HG03064 (cell line): ENCODE measurements around the gene RTKN.
A peak's percentile ranks its signal among the peaks of the same experiment; 100 is the strongest.
"Not testable (repeated sequence)": the region's sequence is repeated elsewhere in the genome, so short reads cannot be mapped to it uniquely, and the experiment has no call there.

Experiments used
- ATAC-seq: cut with Tn5 transposase; IDR thresholded peaks from one replicate; pipeline ENCODE4 v1.9.1; 2021; ENCODE audit warnings: low read depth; ENCODE audit not compliant: unreplicated experiment

RTKN gene

DNA sequence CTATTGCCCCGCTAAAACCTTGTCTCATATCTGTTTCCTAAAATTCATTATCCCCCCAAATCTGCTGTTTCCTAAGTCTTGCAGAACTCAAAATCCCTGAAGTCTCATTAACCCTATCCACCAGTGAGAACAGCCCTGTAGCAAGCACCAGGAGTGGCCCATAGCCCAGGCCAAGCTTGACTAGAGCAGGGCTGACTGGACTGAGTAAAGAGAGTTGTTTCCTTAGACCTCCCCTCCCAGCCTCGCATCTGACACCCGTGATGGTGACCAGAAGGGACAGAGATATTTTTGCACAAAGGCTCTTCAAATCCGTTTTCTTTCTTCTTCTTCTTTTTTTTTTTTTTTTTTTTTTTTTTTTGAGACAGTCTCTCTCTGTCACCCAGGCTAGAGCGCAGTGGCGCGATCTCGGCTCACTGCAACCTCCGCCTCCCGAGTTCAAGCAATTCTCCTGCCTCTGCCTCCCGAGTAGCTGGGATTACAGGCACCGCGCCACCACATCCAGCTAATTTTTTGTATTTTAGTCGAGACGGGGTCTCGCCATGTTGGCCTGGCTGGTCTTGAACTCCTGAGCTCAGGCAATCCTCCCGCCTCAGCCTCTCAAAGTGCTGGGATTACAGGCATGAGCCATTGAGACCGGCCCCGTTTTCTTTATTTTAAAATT lies 21.2 kb downstream of the RTKN start:
- not testable (repeated sequence) for ATAC-seq

DNA sequence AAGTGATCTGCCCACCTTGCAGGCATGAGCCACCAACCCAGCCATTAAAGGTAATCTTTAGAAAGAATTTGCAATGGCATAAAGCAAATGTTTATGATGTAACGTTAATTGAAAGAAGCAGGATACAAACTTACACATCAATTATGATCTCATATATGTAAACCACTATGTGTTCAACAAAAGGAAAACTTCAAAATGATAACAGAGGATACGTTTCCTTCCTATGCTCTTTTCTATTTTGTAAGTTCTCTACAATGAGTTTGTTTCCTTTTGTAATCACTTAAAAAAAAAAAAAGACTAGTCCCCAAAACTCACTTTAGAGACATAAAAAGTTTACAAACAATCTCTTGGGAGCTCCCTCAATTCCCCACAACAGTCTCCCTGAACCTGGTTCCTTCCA lies 21.7 kb downstream of the RTKN start:
- no peak for ATAC-seq

DNA sequence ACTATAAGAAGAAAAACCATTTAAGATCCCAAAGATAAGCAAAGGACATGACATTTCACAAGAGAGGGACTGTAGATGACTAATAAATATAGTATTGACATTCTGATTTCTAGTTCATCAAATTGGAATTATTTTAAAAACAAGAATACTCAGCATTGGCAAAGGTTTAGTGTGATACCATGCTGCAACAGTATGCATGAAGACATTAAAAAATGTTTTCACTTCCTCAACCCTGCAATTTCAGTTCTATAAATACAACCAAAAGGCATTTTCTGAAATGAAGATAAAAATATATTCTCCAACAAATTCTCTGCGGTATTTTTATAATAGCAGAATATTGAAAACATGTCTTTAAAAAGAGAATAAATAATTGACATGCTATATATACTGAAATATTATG lies 22.4 kb downstream of the RTKN start:
- no peak for ATAC-seq

DNA sequence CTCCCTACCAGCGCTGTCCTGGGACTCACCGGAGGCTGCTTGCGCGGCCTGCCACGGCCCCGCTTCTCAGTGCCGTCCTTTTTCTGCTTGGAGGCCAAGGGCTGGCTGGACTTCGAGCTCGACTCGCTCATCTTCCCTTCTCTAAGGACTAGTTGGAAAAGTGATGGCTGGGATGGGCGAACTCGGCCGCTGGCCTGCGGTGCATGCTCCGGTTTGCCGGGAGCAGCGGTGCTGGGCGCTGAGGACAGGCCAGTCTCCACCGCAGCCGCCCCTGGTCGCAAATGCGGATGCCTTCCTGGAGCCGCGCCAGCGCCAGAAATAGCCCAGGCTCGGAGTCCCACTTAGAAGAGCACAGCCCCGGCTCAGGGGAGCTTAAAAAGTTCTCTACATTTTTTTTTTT lies 23.4 kb downstream of the RTKN start:
- ATAC-seq = no peak

DNA sequence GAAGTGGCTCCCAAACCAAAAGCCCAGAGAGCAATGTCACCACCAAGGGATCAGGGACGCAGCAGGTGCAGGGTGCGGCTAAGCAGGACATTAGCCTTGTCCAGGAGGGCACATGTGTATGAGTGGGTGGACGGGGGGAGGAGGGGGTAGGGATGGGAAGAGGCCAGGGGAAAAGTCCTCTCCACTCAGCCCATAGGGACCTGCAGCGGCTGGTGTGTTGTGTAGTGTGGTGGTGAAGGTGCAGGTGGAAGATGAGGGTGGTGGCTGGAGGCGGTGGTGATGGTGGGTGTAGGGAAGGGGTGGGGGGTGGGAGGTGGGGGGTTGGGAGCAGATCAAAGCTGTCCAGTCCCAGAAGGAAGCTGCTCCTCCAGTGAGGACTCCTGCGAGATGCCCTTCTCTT lies 24.0 kb downstream of the RTKN start:
- ATAC-seq = no peak

DNA sequence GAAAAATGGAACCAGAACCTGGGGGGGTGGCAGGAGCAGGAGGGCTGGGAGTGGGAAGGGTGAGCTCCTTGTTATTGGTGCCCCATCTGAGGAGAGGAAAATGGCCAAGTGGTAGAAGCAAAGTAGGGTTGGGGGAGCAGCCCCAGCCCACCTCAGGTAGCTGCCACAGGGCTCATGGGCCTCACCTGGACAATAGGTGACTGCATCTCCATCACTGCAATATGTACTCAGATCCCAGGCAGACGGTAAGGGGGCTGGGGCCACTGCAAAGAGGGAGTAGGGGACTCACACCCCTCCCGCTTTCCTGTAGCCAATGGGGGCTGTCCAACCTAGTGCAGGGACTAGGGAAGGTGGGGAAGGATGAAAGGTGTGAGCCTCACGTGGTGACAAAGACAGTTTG lies 24.5 kb downstream of the RTKN start:
- ATAC-seq = no peak

DNA sequence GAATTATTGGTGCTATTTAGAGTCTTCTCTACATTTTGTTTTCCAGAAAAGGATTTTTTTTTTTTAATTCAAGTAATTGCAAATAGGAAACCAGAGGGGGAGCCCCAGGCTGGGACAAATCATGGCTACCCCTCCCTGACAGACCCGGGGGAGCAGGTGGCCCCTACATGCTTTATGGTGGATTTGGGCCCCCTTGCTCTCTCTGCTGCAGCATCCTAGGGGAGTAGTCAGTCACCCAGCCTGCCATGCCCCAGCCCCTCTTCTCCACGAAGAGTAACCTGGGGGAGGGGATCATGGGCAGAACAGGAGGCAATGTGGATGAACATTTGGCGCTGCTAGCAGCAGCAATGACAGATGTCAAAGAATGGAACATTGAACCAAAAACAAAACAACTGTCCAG lies 25.0 kb downstream of the RTKN start:
- no peak for ATAC-seq

DNA sequence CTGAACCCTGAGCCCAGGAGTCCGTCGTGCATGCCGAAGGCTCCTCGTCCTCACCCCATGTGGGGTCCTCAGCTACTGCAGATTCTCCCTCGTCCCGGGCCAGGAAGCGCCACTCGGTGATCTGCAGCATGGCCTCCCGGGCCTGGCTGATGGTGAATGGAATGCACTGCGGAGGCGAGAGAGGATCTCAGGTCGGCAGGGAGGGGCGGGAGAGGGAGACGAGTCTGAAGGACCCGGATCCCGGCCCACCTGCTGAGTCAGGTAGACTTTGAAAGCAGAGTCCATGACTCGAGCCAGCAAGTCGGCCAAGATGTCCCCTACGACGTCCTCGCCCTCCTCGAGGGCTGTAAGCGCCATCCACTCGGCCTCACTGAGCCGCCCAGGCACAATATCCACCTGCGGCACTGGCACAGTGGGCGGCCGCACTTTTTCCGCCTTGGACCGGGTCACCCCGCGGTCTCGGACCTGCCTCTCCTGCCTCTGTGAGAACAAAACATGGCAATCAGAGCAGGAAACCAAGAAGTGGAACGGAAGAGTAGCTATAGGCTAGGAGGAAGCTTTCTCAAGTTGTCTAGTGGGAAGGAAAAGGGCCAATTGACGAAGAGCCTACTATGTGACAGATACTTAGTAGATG lies 25.9 kb downstream of the RTKN start:
- no peak for ATAC-seq

DNA sequence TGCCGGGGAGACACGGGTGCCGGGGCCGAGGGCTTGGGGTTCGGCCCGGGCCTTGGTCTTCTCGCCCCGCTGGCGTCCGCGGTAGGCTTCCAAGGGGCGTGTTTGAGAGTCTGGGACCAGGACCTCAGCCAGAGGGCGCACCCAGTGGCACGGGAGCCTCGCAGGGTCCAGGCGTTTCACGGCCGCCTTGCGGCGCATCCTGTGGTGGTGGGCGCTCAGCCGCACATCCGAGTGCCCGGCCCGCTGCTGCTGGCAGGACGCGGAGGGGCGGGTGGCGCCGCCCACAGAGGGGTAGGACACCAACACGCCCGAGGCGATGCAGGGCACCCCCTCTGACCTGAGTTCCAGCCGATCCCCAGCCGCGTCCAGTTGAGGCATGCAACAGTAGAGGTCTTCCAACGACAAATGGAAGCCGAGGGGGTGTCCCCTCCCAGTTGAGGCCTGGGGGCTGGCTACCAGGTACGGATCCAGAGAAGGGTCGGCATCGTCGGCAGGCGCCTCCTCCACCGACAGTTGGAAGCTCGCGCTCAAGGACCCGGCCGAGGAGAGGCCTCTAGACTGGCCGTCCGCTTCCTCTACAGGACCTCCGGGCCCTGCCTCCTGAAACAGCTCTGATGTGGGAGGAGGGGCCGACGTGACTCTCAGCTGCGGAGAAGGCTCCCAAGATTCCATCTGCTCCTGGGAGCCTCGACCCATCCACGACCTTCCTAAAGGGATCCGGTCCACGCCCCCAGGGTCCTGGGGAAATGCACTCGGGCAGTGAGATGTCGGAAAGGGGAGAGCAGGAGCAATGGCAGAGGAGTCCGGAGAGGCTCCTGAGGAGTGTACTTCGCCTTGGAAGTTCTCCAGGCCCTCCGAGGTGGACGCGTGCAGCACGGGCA lies 26.6 kb downstream of the RTKN start:
- ATAC-seq = no peak

DNA sequence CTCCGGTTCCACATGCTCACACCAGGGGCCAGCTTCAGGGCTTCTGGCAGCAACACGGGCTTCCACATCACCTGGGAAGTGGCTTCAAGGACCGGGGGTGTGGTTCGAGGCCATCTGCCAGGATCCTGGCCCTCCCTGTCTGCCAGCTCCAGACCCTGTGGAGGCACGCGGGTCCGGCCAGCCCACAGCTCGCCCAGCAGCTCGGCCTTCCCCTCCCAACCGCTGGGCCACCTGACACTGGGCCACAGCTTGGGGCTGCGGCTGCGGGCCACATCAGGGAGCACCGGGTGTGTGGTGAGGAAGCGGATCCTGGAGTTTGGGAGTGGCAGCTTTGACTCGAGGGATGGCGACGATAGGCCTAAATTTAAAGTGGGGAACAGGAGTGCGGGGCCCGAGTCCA lies 27.3 kb downstream of the RTKN start:
- no peak for ATAC-seq

DNA sequence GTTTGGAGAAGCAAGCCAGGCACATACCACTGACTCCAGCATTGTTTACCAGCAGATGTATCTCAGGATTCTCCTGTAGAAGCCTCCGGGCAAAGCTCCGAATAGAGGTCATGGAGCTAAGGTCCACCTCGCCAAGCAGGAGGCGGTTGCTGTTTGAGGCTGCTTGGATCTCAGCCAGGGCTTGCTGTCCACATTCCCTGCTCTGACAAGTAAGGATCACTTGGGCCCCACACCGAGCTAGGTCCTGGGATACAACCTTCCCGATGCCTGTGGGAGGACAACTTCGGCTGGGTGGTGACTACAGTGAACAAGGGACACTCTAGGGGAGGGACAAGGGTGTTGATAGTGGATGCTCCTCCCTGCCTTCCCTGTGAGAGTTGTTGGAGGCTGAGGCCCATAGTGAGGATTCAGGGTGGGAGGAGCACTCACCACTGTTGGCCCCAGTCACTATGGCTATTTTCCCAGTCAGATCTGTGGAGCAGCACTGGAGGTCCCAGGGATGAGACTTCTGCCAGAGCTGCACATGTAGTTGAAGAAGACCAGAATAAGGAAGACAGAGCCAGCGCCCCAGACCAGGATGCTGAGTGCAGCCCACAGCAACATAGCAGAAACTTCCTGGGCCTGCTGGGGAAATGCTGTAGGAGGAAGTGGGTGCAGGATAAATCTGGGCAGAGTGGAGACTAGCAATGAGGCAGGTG lies 28.6 kb downstream of the RTKN start:
- ATAC-seq = no peak

DNA sequence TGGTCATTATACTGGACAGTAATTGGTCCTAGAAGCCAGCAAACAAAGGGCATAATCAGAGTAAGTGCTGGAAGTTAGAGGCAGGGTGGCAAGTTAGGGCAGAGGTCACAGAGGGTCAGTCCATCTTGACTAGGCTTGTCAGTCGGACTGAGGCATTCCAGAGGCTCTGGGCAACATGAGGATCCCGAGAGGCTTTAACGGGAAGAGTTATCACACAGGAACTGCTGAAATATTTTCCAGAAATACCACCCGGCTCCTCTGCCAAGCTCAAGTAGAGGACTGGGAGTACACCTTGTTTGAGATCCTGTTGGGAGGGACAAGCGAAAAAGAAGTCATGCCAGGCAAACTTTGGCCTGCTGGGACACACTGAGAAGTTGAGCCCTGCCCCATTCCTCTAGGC lies 34.1 kb downstream of the RTKN start:
- no peak for ATAC-seq

DNA sequence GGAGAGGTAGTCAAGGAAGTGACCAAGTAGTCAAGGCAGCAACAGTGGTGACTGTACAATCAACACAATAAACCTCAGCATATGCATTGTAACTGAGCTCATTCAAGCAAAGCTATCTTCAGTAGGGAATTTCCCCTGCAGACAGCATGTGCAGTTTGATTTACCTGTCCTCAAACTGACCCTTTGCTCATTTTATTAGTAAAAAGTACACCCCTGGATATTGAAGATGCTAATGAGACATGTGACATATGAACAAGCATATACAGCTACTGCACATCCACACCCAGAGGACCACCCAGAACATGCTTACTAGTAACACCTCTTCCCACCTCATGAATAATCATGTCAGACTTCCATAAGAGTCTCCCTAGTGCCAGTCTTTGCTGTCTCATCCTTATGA lies 35.7 kb downstream of the RTKN start:
- ATAC-seq = peak; percentile 73

DNA sequence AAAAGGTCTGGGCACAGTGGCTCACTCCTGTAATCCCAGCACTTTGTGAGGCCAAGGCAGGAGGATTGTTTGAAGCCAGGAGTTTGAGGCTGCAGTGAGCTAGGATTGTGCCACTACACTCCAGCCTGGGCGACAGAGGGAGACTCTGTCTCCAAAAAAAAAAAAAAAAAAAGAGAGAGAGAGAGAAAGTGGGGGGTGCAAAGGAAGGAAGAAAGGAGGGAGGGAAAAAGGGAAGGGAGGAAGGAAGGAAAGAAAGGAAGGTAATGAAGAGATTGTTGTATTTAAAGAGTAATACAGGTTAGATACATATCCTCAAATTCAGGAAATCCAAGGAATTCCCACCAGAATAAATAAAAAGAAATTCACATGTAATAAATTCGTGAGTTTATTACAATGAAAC lies 39.8 kb downstream of the RTKN start:
- no peak for ATAC-seq

DNA sequence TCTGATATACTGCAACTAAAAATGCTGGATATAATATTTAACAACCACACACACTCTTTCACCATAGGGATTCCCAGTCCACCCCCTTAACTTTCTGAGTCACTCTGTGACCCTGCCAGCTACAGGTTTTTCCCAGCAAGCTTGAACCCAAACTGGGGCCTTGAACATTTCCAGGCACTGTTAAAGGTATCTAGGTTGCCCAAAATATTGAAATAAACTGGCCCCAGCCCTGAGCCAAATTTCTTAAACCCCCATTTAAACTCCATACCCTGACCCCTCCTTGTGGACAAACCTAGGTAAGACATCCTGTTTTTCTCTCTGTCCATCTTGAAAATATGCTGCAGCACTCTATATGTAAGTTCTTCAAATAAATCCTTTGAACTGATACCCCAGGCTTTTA lies 42.0 kb downstream of the RTKN start:
- ATAC-seq = no peak

DNA sequence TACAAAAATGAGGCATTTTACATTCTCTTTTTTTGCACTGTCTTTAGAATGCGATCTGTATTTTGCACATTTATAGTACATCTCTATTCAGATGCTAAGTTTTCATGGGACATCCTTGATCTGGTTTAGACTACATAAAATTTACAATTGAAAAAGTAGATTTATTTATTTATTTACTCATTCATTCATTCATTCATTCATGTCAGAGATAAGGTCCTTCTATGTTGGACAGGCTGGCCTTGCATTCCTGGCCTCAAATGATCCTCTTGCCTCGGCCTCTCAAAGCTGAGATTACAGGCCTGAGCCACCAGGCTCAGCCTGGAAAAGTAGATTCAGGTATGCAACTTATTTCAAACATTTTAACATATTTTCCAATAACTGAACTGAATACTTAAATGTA lies 45.6 kb downstream of the RTKN start:
- ATAC-seq = no peak

DNA sequence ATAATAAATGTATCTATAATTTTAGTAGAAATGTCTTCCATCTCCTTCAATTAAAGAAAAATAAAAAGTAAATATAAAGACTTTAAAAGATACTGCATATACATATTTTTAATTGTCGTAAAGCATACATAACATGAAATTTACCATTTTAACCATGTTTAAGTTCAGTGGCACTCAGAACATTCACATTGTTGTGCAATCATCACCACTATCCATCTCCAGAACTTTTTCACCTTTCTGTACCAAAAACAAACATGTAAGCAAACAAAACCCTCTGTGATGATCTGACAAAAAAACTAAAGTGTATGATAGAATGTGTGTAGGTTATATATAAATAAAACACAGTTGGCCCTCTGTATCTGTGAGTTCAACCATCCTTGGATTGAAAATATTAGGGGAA lies 48.2 kb downstream of the RTKN start:
- no peak for ATAC-seq

DNA sequence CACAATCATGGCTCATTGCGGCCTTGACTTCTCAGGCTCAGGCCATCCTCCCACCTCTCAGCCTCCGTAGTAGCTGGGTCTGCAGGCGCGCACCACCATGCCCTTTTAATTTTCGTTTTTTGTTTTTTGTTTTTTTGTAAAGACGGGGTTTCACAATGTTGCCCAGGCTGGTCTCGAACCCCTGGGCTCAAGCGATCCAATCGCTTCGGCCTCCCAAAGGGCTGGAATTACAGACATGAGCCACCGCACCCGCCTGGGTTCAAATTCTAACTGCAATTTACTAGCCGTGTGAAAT lies 49.3 kb downstream of the RTKN start:
- ATAC-seq = no peak

DNA sequence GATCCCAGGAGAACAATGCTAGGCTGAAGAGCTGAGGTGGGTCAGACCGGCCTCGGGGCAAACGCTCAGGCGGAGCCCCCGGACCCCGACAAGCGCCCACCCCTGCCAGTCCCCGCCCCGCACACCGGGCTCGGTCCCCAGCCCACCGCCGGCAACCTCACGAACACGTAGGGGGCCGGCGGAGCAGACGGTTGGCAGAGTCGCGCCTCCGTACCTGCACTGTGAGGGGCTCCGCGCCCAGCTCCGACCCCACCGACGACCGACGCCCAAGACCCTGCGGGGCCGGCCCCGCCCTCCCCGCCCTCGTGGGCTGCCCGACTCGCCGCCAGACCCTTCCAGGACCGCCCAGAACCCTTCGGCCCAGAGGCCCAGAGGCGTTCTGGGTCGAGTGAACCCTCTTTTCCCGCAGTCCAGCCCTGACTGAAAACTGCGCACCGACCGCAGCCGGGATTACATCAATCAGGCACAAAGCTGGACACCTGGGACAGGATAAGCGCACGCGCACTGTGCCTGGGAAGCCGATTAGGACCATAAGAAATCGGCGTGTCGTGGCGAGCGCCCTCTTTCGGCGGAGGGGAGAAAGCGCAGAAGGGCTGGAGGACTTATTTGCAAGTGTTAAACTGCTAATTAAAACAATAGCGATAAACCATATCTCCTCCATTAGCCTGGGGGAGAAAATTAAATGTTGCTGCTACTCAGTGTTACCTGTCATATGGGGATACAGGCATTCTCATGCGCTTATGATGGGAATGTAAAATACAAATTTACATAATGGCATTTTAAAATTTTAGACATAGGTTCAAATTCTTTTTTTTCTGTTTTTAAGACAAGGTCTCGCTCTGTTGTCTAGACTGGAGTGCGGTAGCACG lies 49.9 kb downstream of the RTKN start:
- peak; percentile 64 for ATAC-seq

DNA sequence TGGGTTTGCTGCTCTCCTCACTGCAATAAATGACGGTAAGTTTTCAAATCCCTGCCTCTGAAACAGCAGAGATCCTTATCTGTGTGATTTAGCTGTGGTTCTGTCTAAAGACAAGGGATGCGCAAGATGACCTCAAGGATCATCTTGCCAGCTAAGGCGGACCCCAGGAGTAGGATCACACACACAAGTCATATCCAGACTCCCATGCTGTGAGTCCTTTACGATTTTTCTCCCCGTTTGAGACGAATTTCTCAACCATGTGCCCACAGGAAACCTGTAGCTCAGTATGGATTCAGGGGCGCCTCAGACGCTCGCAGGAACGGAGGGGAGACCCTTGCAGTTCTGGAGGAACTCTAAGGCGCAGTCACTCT lies 50.5 kb downstream of the RTKN start:
- ATAC-seq = no peak

DNA sequence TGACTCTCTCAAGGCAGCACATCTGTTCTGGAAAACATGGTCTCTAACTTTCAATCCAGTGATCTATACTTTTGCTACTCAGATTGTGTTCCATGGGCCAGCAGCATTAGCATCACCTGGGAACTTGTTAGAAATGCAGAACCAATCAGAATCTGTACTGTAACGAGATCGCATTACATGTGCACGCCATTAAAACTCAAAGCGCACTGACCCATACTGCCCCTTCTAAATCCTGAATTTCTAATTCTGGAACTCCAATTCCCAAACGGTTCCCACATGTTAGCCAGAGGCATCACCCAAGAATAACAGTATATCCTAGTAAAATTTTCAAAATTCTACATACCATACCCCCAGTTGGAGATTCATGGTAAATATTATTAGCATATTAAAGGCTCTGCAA lies 51.1 kb downstream of the RTKN start:
- ATAC-seq = no peak
